ENCODE data around the gene RASSF8.
"Not testable (repeated sequence)": the region's sequence is repeated elsewhere in the genome, so short reads cannot be mapped to it uniquely, and the experiment has no call there.

Gene RASSF8

GRCh38 chr12:26055087-26055486 lies 96.6 kb downstream of the RASSF8 start:
- no peaks in the 10 kb centered on the region for H3K36me3 Mint-ChIP-seq (ENCODE audit: low read depth)
- no peaks in the 10 kb centered on the region for H3K9me3 Mint-ChIP-seq
- H3K27me3 Mint-ChIP-seq = no peaks in the 10 kb centered on the region
- H3K4me3 Mint-ChIP-seq = no peak overlapping the region
- H3K4me1 Mint-ChIP-seq (ENCODE audit: low read depth) = no peaks in the 10 kb centered on the region
- H3K27ac Mint-ChIP-seq = no peak overlapping the region
- intact Hi-C loops (cut with micrococcal nuclease) = no loop called here

- Mint-ChIP-seq H3K4me1 (ENCODE audit: low read depth) (no peaks in the 10 kb centered on the region), H3K27me3 (no peaks in the 10 kb centered on the region), H3K4me3 (no peak overlapping the region), H3K27ac (no peak overlapping the region), H3K36me3 (ENCODE audit: low read depth) (no peaks in the 10 kb centered on the region), H3K9me3 (no peaks in the 10 kb centered on the region)
- intact Hi-C loops (cut with micrococcal nuclease) = no loop called here
Measured at GRCh38 chr12:26056335-26056734, 97.9 kb downstream of the RASSF8 start.

- H3K4me1 Mint-ChIP-seq (ENCODE audit: low read depth); H3K9me3 Mint-ChIP-seq; H3K27me3 Mint-ChIP-seq; H3K36me3 Mint-ChIP-seq (ENCODE audit: low read depth); intact Hi-C loops (cut with micrococcal nuclease); H3K27ac Mint-ChIP-seq; H3K4me3 Mint-ChIP-seq: not testable (repeated sequence)
Measured at GRCh38 chr12:26057271-26057670, 98.8 kb downstream of the RASSF8 start.

GRCh38 chr12:26058308-26058707 lies 99.8 kb downstream of the RASSF8 start:
- Mint-ChIP-seq H3K9me3 (no peaks in the 10 kb centered on the region), H3K4me3 (no peak overlapping the region), H3K27ac (no peak overlapping the region), H3K27me3 (no peaks in the 10 kb centered on the region), H3K36me3 (ENCODE audit: low read depth) (no peaks in the 10 kb centered on the region), H3K4me1 (ENCODE audit: low read depth) (no peaks in the 10 kb centered on the region)
- intact Hi-C loops (cut with micrococcal nuclease) = no loop called here

GRCh38 chr12:26058818-26059217 lies 100.3 kb downstream of the RASSF8 start:
- Mint-ChIP-seq H3K36me3 (ENCODE audit: low read depth) (no peaks in the 10 kb centered on the region), H3K27me3 (no peaks in the 10 kb centered on the region), H3K9me3 (no peaks in the 10 kb centered on the region), H3K27ac (no peak overlapping the region), H3K4me3 (no peak overlapping the region), H3K4me1 (ENCODE audit: low read depth) (no peaks in the 10 kb centered on the region)
- intact Hi-C loops (cut with micrococcal nuclease) = no loop called here

- no peak overlapping the region for H3K4me3 Mint-ChIP-seq
- no peaks in the 10 kb centered on the region for H3K36me3 Mint-ChIP-seq (ENCODE audit: low read depth)
- intact Hi-C loops (cut with micrococcal nuclease) = no loop called here
- no peaks in the 10 kb centered on the region for H3K27me3 Mint-ChIP-seq
- no peak overlapping the region for H3K27ac Mint-ChIP-seq
- no peaks in the 10 kb centered on the region for H3K4me1 Mint-ChIP-seq (ENCODE audit: low read depth)
- no peaks in the 10 kb centered on the region for H3K9me3 Mint-ChIP-seq
Measured at GRCh38 chr12:26062006-26062405, 103.5 kb downstream of the RASSF8 start.

GRCh38 chr12:26062566-26062965 lies 104.1 kb downstream of the RASSF8 start:
- no peaks in the 10 kb centered on the region for H3K9me3 Mint-ChIP-seq
- H3K36me3 Mint-ChIP-seq (ENCODE audit: low read depth) = no peaks in the 10 kb centered on the region
- H3K4me1 Mint-ChIP-seq (ENCODE audit: low read depth) = no peaks in the 10 kb centered on the region
- no peak overlapping the region for H3K4me3 Mint-ChIP-seq
- intact Hi-C loops (cut with micrococcal nuclease) = no loop called here
- no peak overlapping the region for H3K27ac Mint-ChIP-seq
- H3K27me3 Mint-ChIP-seq = no peaks in the 10 kb centered on the region

GRCh38 chr12:26065451-26065850 lies 107.0 kb downstream of the RASSF8 start:
- intact Hi-C loops (cut with micrococcal nuclease) = no loop called here
- Mint-ChIP-seq H3K4me1 (ENCODE audit: low read depth) (no peaks in the 10 kb centered on the region), H3K27me3 (no peaks in the 10 kb centered on the region), H3K36me3 (ENCODE audit: low read depth) (no peaks in the 10 kb centered on the region), H3K27ac (no peak overlapping the region), H3K4me3 (no peak overlapping the region), H3K9me3 (no peaks in the 10 kb centered on the region)

GRCh38 chr12:26068503-26068902 lies 110.0 kb downstream of the RASSF8 start:
- Mint-ChIP-seq H3K4me3 (no peak overlapping the region), H3K9me3 (no peaks in the 10 kb centered on the region), H3K4me1 (ENCODE audit: low read depth) (no peaks in the 10 kb centered on the region), H3K27ac (no peak overlapping the region), H3K36me3 (ENCODE audit: low read depth) (no peaks in the 10 kb centered on the region), H3K27me3 (no peaks in the 10 kb centered on the region)
- intact Hi-C loops (cut with micrococcal nuclease) = no loop called here

- no peak overlapping the region for H3K27ac Mint-ChIP-seq
- H3K4me1 Mint-ChIP-seq (ENCODE audit: low read depth) = no peaks in the 10 kb centered on the region
- H3K27me3 Mint-ChIP-seq = no peaks in the 10 kb centered on the region
- intact Hi-C loops (cut with micrococcal nuclease) = no loop called here
- H3K9me3 Mint-ChIP-seq = no peaks in the 10 kb centered on the region
- no peaks in the 10 kb centered on the region for H3K36me3 Mint-ChIP-seq (ENCODE audit: low read depth)
- no peak overlapping the region for H3K4me3 Mint-ChIP-seq
Measured at GRCh38 chr12:26069796-26070195, 111.3 kb downstream of the RASSF8 start.

- H3K27ac Mint-ChIP-seq = no peak overlapping the region
- H3K4me1 Mint-ChIP-seq (ENCODE audit: low read depth) = peaks cover 12% of the 10 kb centered on the region
- intact Hi-C loops (cut with micrococcal nuclease) = no loop called here
- no peaks in the 10 kb centered on the region for H3K9me3 Mint-ChIP-seq
- no peaks in the 10 kb centered on the region for H3K27me3 Mint-ChIP-seq
- no peaks in the 10 kb centered on the region for H3K36me3 Mint-ChIP-seq (ENCODE audit: low read depth)
- H3K4me3 Mint-ChIP-seq = no peak overlapping the region
Measured at GRCh38 chr12:26077915-26078702, 119.6 kb downstream of the RASSF8 start.

GRCh38 chr12:26080911-26081310 lies 122.4 kb downstream of the RASSF8 start:
- H3K27ac Mint-ChIP-seq = no peak overlapping the region
- H3K27me3 Mint-ChIP-seq = no peaks in the 10 kb centered on the region
- no peak overlapping the region for H3K4me3 Mint-ChIP-seq
- intact Hi-C loops (cut with micrococcal nuclease) = no loop called here
- H3K4me1 Mint-ChIP-seq (ENCODE audit: low read depth) = peaks cover 12% of the 10 kb centered on the region
- no peaks in the 10 kb centered on the region for H3K36me3 Mint-ChIP-seq (ENCODE audit: low read depth)
- H3K9me3 Mint-ChIP-seq = no peaks in the 10 kb centered on the region

GRCh38 chr12:26086936-26087335 lies 128.5 kb downstream of the RASSF8 start:
- H3K36me3 Mint-ChIP-seq (ENCODE audit: low read depth) = no peaks in the 10 kb centered on the region
- H3K27ac Mint-ChIP-seq = no peak overlapping the region
- intact Hi-C loops (cut with micrococcal nuclease) = no loop called here
- no peak overlapping the region for H3K4me3 Mint-ChIP-seq
- no peaks in the 10 kb centered on the region for H3K9me3 Mint-ChIP-seq
- H3K4me1 Mint-ChIP-seq (ENCODE audit: low read depth) = peaks cover 8% of the 10 kb centered on the region
- H3K27me3 Mint-ChIP-seq = no peaks in the 10 kb centered on the region

- intact Hi-C loops (cut with micrococcal nuclease) = no loop called here
- peaks cover 8% of the 10 kb centered on the region for H3K4me1 Mint-ChIP-seq (ENCODE audit: low read depth)
- no peaks in the 10 kb centered on the region for H3K36me3 Mint-ChIP-seq (ENCODE audit: low read depth)
- H3K27ac Mint-ChIP-seq = no peak overlapping the region
- H3K27me3 Mint-ChIP-seq = no peaks in the 10 kb centered on the region
- no peaks in the 10 kb centered on the region for H3K9me3 Mint-ChIP-seq
- no peak overlapping the region for H3K4me3 Mint-ChIP-seq
Measured at GRCh38 chr12:26088998-26089397, 130.5 kb downstream of the RASSF8 start.

Measured in dendritic cell treated with granulocyte-macrophage colony-stimulating factor and Interleukin-4, amounts not matched to agents 40 ng/mL and 50 ng/mL, for 4 days (primary cell).